Activated CD4-positive, alpha-beta T cell treated with anti-CD3 and anti-CD28 coated beads, Interleukin-2, amount 50 U/mL, for 1 hour (primary cell): ENCODE data around the gene HIVEP1.

Source experiments
- DNase-seq: peaks from one replicate; pipeline ENCODE4 v3.0.0-alpha.2; 2020

HIVEP1 gene

GRCh38 chr6:12200015-12200564, 188.0 kb downstream of the HIVEP1 start:
- no peak for DNase-seq

DNA sequence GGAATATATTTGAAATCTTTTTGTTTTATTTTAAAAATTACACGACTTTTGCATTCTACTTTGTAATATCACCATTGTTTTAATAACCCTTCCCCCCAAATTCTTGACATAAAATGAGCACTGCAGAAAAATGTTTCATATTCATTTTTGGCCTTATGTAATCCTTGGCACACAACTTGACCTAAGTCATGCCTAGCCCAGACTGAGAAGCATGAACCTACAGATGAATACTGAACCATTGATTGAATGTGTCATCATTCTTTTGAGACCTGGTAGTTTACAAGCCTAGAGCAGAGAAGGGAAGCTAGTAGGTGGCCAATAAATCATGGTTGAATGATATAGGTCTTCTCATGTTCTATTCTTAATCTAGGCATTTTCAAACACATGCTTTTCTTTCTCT, 188.6 kb downstream of the HIVEP1 start:
- no peak for DNase-seq

DNA sequence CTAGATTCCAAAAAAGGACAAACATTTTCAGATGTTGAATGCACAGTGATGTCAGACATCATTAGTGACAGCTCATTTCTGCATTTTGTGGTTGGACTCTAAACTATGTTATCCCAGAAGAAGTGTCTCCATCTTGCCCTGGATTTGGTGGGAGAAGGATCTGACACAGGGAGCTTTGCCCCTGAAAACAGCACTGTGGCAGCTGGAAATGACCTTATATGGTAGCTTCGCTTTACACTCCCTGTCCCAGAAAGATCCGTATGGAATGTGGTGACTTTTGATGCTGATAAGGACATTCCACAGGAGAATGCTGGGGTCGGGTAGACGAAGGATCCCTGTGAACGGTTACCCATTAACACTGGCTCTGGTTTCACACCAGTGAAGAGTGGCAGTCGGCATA, 190.9 kb downstream of the HIVEP1 start:
- DNase-seq = no peak

GRCh38 chr6:12208190-12208589, 196.1 kb downstream of the HIVEP1 start:
- no peak for DNase-seq

DNA sequence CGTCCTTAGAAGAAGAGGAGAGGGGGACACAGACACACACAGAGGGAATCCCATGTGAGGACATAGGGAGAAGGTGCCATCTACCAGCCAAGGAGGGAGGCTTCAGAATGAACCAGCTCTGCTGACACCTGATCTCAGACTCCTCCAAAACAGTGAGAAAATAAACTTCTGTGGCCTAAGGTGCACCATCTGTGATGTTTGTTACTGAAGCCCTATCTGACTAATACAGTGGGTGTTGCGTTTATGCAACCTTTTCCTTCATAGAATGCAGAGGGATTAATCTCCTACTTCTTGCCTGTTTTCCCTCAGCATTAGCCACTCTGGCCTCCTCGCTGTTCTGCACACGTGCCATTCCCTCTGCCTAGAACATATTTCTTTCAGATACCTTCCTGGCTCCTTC, 196.6 kb downstream of the HIVEP1 start:
- DNase-seq = no peak
